Trophoblast cell (in vitro differentiated cells and primary cell): ENCODE results near the gene EPHB6.

Experiments
- DNase-seq, 2 donors: peaks; one replicate each; pipeline ENCODE4 v3.0.0-alpha.2; 2016
- H2AFZ ChIP-seq: 2 replicates; pipeline ENCODE4 v1.6.1; 2013; ENCODE audit warnings: low read length, moderate library complexity, mild to moderate bottlenecking; ENCODE audit not compliant: insufficient read depth, poor library complexity
- H2AK5ac ChIP-seq: 2 replicates; pipeline ENCODE4 v1.6.1; 2013; ENCODE audit warnings: mild to moderate bottlenecking, low read length
- H2BK120ac ChIP-seq: 2 replicates; pipeline ENCODE4 v1.6.1; 2013; ENCODE audit warnings: low read length, mild to moderate bottlenecking, moderate library complexity; ENCODE audit not compliant: insufficient read depth, poor library complexity
- H2BK12ac ChIP-seq: 2 replicates; pipeline ENCODE4 v1.6.1; 2013; ENCODE audit warnings: mild to moderate bottlenecking, low read length, moderate library complexity
- H2BK5ac ChIP-seq: 2 replicates; pipeline ENCODE4 v1.6.1; 2013; ENCODE audit warnings: low read length, low read depth, moderate library complexity, mild to moderate bottlenecking; ENCODE audit not compliant: poor library complexity
- H3K14ac ChIP-seq: 2 replicates; pipeline ENCODE4 v1.6.1; 2013; ENCODE audit warnings: mild to moderate bottlenecking, low read length
- H3K18ac ChIP-seq: 2 replicates; pipeline ENCODE4 v1.6.1; 2013; ENCODE audit warnings: mild to moderate bottlenecking, low read length
- H3K23ac ChIP-seq: 2 replicates; pipeline ENCODE4 v1.6.1; 2013; ENCODE audit warnings: low read length
- H3K27ac ChIP-seq: 2 replicates; pipeline ENCODE4 v1.5.1; 2013; ENCODE audit warnings: low read depth, mild to moderate bottlenecking, inconsistent platforms, low read length, moderate library complexity
- H3K27me3 ChIP-seq: 2 replicates; pipeline ENCODE4 v1.6.1; 2013; ENCODE audit warnings: inconsistent platforms, mild to moderate bottlenecking, low read length, moderate library complexity; ENCODE audit not compliant: insufficient read depth
- H3K36me3 ChIP-seq, 2 experiments: 1 replicate in 1 of 2; 2 replicates in 1 of 2; pipeline ENCODE4 v1.6.1; 2013; ENCODE audit warnings: low read length in 2 of 2, mild to moderate bottlenecking in 2 of 2, moderate library complexity in 1 of 2; ENCODE audit not compliant: insufficient read depth in 2 of 2, control insufficient read depth in 1 of 2
- H3K4ac ChIP-seq: 2 replicates; pipeline ENCODE4 v1.6.1; 2013; ENCODE audit warnings: low read depth, mild to moderate bottlenecking, low read length, moderate library complexity
- H3K4me1 ChIP-seq, 2 experiments: 1 replicate in 1 of 2; 2 replicates in 1 of 2; pipeline ENCODE4 v1.6.1; 2013; ENCODE audit warnings: low read length in 2 of 2, mild to moderate bottlenecking in 2 of 2, moderate library complexity in 1 of 2; ENCODE audit not compliant: insufficient read depth in 2 of 2, control insufficient read depth in 1 of 2
- H3K4me2 ChIP-seq: 2 replicates; pipeline ENCODE4 v1.6.1; 2013; ENCODE audit warnings: inconsistent platforms, mild to moderate bottlenecking, low read length, moderate library complexity
- H3K4me3 ChIP-seq: 2 replicates; pipeline ENCODE4 v1.5.1; 2013; ENCODE audit warnings: mild to moderate bottlenecking, low read depth, low read length, inconsistent platforms
- H3K79me1 ChIP-seq: one replicate; pipeline ENCODE4 v1.6.1; 2013; ENCODE audit warnings: low read length
- H3K79me2 ChIP-seq: 2 replicates; pipeline ENCODE4 v1.6.1; 2013; ENCODE audit warnings: low read length, mild to moderate bottlenecking; ENCODE audit not compliant: control insufficient read depth, insufficient read depth, poor library complexity
- H3K9ac ChIP-seq: 2 replicates; pipeline ENCODE4 v1.6.1; 2013; ENCODE audit warnings: mild to moderate bottlenecking, low read length
- H3K9me3 ChIP-seq: 2 replicates; pipeline ENCODE4 v1.6.1; 2013; ENCODE audit warnings: low read depth, mild to moderate bottlenecking, control low read depth, inconsistent platforms, low read length; ENCODE audit not compliant: insufficient read depth
- H4K12ac ChIP-seq: 2 replicates; pipeline ENCODE4 v1.6.1; 2013; ENCODE audit warnings: low read depth, mild to moderate bottlenecking, low read length, moderate library complexity
- H4K8ac ChIP-seq: 2 replicates; pipeline ENCODE4 v1.6.1; 2013; ENCODE audit warnings: low read depth, mild to moderate bottlenecking, low read length, moderate library complexity
- H4K91ac ChIP-seq: one replicate; pipeline ENCODE4 v1.6.1; 2013; ENCODE audit warnings: low read depth, mild to moderate bottlenecking, low read length, moderate library complexity
- WGBS: extraction: QIAGEN DNeasy Blood & Tissue Kit; methylation state at CpG from one replicate; pipeline ENCODE4 v1.1.7; 2013; ENCODE audit warnings: missing lambda C conversion rate; ENCODE audit not compliant: insufficient read length, insufficient coverage; ENCODE audit errors: extremely low coverage; 5-methylcytosine and 5-hydroxymethylcytosine counted together

The EPHB6 gene

GRCh38 chr7:142889816-142890215 lies 34.9 kb downstream of the EPHB6 start:
- Histone ChIP-seq H3K14ac (no peak overlapping the region), H3K9me3 (peaks cover 9% of the 10 kb centered on the region), H4K91ac (no peak overlapping the region), H3K4me1 (peaks cover 10 to 15% of the 10 kb centered on the region in 2 experiments), H2BK120ac (no peak overlapping the region), H2BK5ac (no peak overlapping the region), H3K23ac (no peak overlapping the region), H3K36me3 (no peaks in the 10 kb centered on the region), H3K9ac (no peak overlapping the region), H3K4me2 (no peak overlapping the region), H3K27ac (no peak overlapping the region), H3K79me2 (no peaks in the 10 kb centered on the region), H4K12ac (no peak overlapping the region), H3K79me1 (peaks cover 2% of the 10 kb centered on the region), H2BK12ac (no peak overlapping the region), H3K18ac (no peak overlapping the region), H3K4ac (no peak overlapping the region), H2AFZ (no peak overlapping the region), H3K27me3 (no peaks in the 10 kb centered on the region), H2AK5ac (no peak overlapping the region), H3K4me3 (no peak overlapping the region), H4K8ac (no peak overlapping the region)
- WGBS, result no CpG with 5 or more reads among the region's 3 CpGs
- no peak for DNase-seq

DNA sequence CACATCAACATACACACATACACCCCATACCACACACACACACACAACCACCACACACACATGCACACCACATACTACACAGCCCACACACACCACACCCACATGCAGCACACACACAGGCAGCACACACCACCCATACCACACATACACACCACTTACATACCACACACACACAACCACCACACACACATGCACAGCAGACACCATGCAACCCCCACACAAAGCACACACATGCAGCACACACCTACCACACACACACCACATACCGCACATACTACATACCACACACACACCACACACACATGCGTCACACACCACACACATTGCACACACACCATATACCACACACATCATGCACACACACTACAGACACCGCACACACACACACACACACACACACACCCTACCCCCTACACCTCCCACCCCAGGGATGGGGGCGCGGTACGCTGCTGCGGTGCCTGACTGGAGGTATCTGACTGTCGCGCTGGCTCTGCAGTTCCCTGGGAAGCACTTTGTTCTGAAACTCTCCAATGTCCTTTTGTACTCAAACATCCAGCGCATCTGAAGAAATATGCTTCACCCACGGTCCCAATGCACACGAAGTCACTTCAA lies 36.1 kb downstream of the EPHB6 start:
- Histone ChIP-seq H2AFZ (no peak overlapping the region), H3K9me3 (peaks cover 9% of the 10 kb centered on the region), H3K79me1 (no peaks in the 10 kb centered on the region), H3K4me2 (no peak overlapping the region), H3K79me2 (no peaks in the 10 kb centered on the region), H3K14ac (no peak overlapping the region), H3K27me3 (no peaks in the 10 kb centered on the region), H3K23ac (peak overlapping the region; percentile 44), H3K4me1 (peaks cover 2 to 9% of the 10 kb centered on the region in 2 experiments), H3K27ac (no peak overlapping the region), H4K91ac (no peak overlapping the region), H2AK5ac (no peak overlapping the region), H3K4ac (no peak overlapping the region), H4K12ac (no peak overlapping the region), H2BK120ac (no peak overlapping the region), H2BK5ac (no peak overlapping the region), H3K36me3 (no peaks in the 10 kb centered on the region), H3K4me3 (peak overlapping the region; percentile 48), H4K8ac (no peak overlapping the region), H3K9ac (no peak overlapping the region), H3K18ac (no peak overlapping the region), H2BK12ac (no peak overlapping the region)
- no peak for DNase-seq
- whole genome bisulfite sequencing, result 100% methylated on average over 1 of the region's 12 CpGs

GRCh38 chr7:142891490-142892082 lies 36.7 kb downstream of the EPHB6 start:
- Histone ChIP-seq H3K36me3 (no peaks in the 10 kb centered on the region), H3K9ac (no peak overlapping the region), H3K4ac (no peak overlapping the region), H3K4me2 (no peak overlapping the region), H2AK5ac (no peak overlapping the region), H3K4me1 (peaks cover 2 to 9% of the 10 kb centered on the region in 2 experiments), H3K79me1 (no peaks in the 10 kb centered on the region), H2BK5ac (no peak overlapping the region), H2AFZ (no peak overlapping the region), H3K23ac (no peak overlapping the region), H3K14ac (no peak overlapping the region), H3K18ac (no peak overlapping the region), H3K9me3 (peaks cover 9% of the 10 kb centered on the region), H3K79me2 (no peaks in the 10 kb centered on the region), H3K27ac (no peak overlapping the region), H3K27me3 (no peaks in the 10 kb centered on the region), H2BK12ac (no peak overlapping the region), H4K8ac (no peak overlapping the region), H3K4me3 (no peak overlapping the region), H2BK120ac (no peak overlapping the region), H4K91ac (no peak overlapping the region), H4K12ac (no peak overlapping the region)
- no peak for DNase-seq
- no CpG with 5 or more reads among the region's 10 CpGs for WGBS

GRCh38 chr7:142892951-142893350 lies 38.1 kb downstream of the EPHB6 start:
- H2BK12ac ChIP-seq, result peak overlapping the region; percentile 21
- H3K27me3 ChIP-seq, result no peaks in the 10 kb centered on the region
- no peak overlapping the region for H3K23ac ChIP-seq
- no peak overlapping the region for H3K27ac ChIP-seq
- no peaks in the 10 kb centered on the region for H3K79me2 ChIP-seq
- H3K79me1 ChIP-seq, result no peaks in the 10 kb centered on the region
- no peak overlapping the region for H3K14ac ChIP-seq
- no CpG with 5 or more reads among the region's 5 CpGs for WGBS
- no peak overlapping the region for H2BK5ac ChIP-seq
- H2BK120ac ChIP-seq, result no peak overlapping the region
- no peak overlapping the region for H3K9ac ChIP-seq
- no peaks in the 10 kb centered on the region for H3K36me3 ChIP-seq
- H3K9me3 ChIP-seq, result peaks cover 7% of the 10 kb centered on the region
- no peak overlapping the region for H4K12ac ChIP-seq
- no peak overlapping the region for H4K91ac ChIP-seq
- H3K18ac ChIP-seq, result no peak overlapping the region
- no peak overlapping the region for H3K4me2 ChIP-seq
- H2AFZ ChIP-seq, result no peak overlapping the region
- H4K8ac ChIP-seq, result no peak overlapping the region
- H2AK5ac ChIP-seq, result no peak overlapping the region
- H3K4ac ChIP-seq, result no peak overlapping the region
- no peak overlapping the region for H3K4me3 ChIP-seq
- peaks cover 2 to 9% of the 10 kb centered on the region in 2 experiments for H3K4me1 ChIP-seq
- no peak for DNase-seq
